ENCODE measurements around the gene MPC1. TPM values are rescaled to one million over a fixed set of nuclear protein-coding genes. Genes with fewer than 3 reads are reported as not detected.

Gene MPC1
- polyA plus RNA-seq (2013), result 33.5 TPM

GRCh38 chr6:166382933-166383801 lies at the start of gene MPC1:
TSS of gene MPC1 (minus strand) at chr6:166382940. CDS start at chr6:166382876, 64 bp downstream.
- no peaks in the 10 kb centered on the region for H3K9me3 ChIP-seq (ENCODE audit: control extremely low read depth in 1 of 5, control insufficient read depth in 4 of 5, insufficient read depth in 2 of 5, low read depth in 1 of 5, low read length in 4 of 5)
- H3K4me3 ChIP-seq (ENCODE audit: control insufficient read depth in 1 of 7, extremely low read depth in 1 of 7, insufficient read depth in 4 of 7, low read depth in 2 of 7, low read length in 6 of 7), result peak within 1 kb of the TSS; percentile 80 to 98 (median 90)
- peak; percentile 96 to 98 (median 98) for DNase-seq
- POLR2A ChIA-PET, result interaction anchor here (1.5 kb wide), 1 partner anchor 41 kb away, joined by 5 read pairs; the partner anchor contains the start of gene SFT2D1
- peak within 1 kb of the TSS; percentile 46 to 80 for H3K27ac ChIP-seq (ENCODE audit: insufficient read depth in 1 of 2, low read depth in 1 of 2, low read length in 2 of 2, poor library complexity in 1 of 2, severe bottlenecking in 2 of 2)
- WGBS (ENCODE audit: insufficient coverage), result under 1% methylated on average over 76 of the region's 94 CpGs
- no peaks in the 10 kb centered on the region for H3K36me3 ChIP-seq (ENCODE audit: control insufficient read depth in 4 of 4, insufficient read depth in 4 of 4, low read length in 3 of 4)
- CTCF ChIA-PET, result interaction anchor here (0.7 to 1.2 kb wide), 2 partner anchors 15 to 17 kb away, joined by 3 read pairs; no protein-coding TSS in a partner anchor
- no peaks in the 10 kb centered on the region for H3K27me3 ChIP-seq (replicated peaks in 2 of 5; ENCODE audit: control insufficient read depth in 4 of 5, insufficient read depth in 5 of 5, low read length in 4 of 5)
- H3K4me1 ChIP-seq (ENCODE audit: control extremely low read depth in 1 of 4, control insufficient read depth in 4 of 4, insufficient read depth in 4 of 4, low read length in 3 of 4), result peaks cover 0 to 13% (median 12%) of the 10 kb centered on the region in 4 experiments

- ChIA-PET CTCF (interaction anchor here (0.9 to 2.0 kb wide), 7 partner anchors 8 to 1392 kb away, joined by 3 to 7 read pairs (median 3); no protein-coding TSS in a partner anchor), POLR2A (no interaction called here)
- H3K36me3 ChIP-seq (ENCODE audit: control insufficient read depth in 4 of 4, insufficient read depth in 4 of 4, low read length in 3 of 4), result no peaks in the 10 kb centered on the region
- peaks cover 0 to 2% (median 0%) of the 10 kb centered on the region in 5 experiments for H3K27me3 ChIP-seq (replicated peaks in 2 of 5; ENCODE audit: control insufficient read depth in 4 of 5, insufficient read depth in 5 of 5, low read length in 4 of 5)
- no peak overlapping the region for H3K27ac ChIP-seq (ENCODE audit: insufficient read depth in 1 of 2, low read depth in 1 of 2, low read length in 2 of 2, poor library complexity in 1 of 2, severe bottlenecking in 2 of 2)
- peaks cover 3 to 14% (median 11%) of the 10 kb centered on the region in 4 experiments for H3K4me1 ChIP-seq (ENCODE audit: control extremely low read depth in 1 of 4, control insufficient read depth in 4 of 4, insufficient read depth in 4 of 4, low read length in 3 of 4)
- no peak for DNase-seq
- no peaks in the 10 kb centered on the region for H3K9me3 ChIP-seq (ENCODE audit: control extremely low read depth in 1 of 5, control insufficient read depth in 4 of 5, insufficient read depth in 2 of 5, low read depth in 1 of 5, low read length in 4 of 5)
- WGBS (ENCODE audit: insufficient coverage), result 100% methylated on average over 8 of the region's 17 CpGs
- no peak overlapping the region for H3K4me3 ChIP-seq (ENCODE audit: control insufficient read depth in 1 of 7, extremely low read depth in 1 of 7, insufficient read depth in 4 of 7, low read depth in 2 of 7, low read length in 6 of 7)
These were observed 47.5 kb upstream of the MPC1 start for GRCh38 chr6:166430269-166430668.

- Histone ChIP-seq H3K27me3 (replicated peaks in 2 of 5; ENCODE audit: control insufficient read depth in 4 of 5, insufficient read depth in 5 of 5, low read length in 4 of 5) (no peaks in the 10 kb centered on the region), H3K4me1 (ENCODE audit: control extremely low read depth in 1 of 4, control insufficient read depth in 4 of 4, insufficient read depth in 4 of 4, low read length in 3 of 4) (peaks cover 0 to 14% (median 12%) of the 10 kb centered on the region in 4 experiments), H3K27ac (ENCODE audit: insufficient read depth in 1 of 2, low read depth in 1 of 2, low read length in 2 of 2, poor library complexity in 1 of 2, severe bottlenecking in 2 of 2) (no peak overlapping the region), H3K36me3 (ENCODE audit: control insufficient read depth in 4 of 4, insufficient read depth in 4 of 4, low read length in 3 of 4) (no peaks in the 10 kb centered on the region), H3K9me3 (ENCODE audit: control extremely low read depth in 1 of 5, control insufficient read depth in 4 of 5, insufficient read depth in 2 of 5, low read depth in 1 of 5, low read length in 4 of 5) (no peaks in the 10 kb centered on the region), H3K4me3 (ENCODE audit: control insufficient read depth in 1 of 7, extremely low read depth in 1 of 7, insufficient read depth in 4 of 7, low read depth in 2 of 7, low read length in 6 of 7) (no peak overlapping the region)
- ChIA-PET POLR2A (no interaction called here), CTCF (interaction anchor here (1.6 to 2.8 kb wide), 2 partner anchors 10 to 19 kb away, joined by 4 to 15 read pairs; no protein-coding TSS in a partner anchor)
- 100% methylated on average over 12 of the region's 12 CpGs for WGBS (ENCODE audit: insufficient coverage)
- no peak for DNase-seq
These were observed 41.7 kb upstream of the MPC1 start for GRCh38 chr6:166424431-166424830.

DNA sequence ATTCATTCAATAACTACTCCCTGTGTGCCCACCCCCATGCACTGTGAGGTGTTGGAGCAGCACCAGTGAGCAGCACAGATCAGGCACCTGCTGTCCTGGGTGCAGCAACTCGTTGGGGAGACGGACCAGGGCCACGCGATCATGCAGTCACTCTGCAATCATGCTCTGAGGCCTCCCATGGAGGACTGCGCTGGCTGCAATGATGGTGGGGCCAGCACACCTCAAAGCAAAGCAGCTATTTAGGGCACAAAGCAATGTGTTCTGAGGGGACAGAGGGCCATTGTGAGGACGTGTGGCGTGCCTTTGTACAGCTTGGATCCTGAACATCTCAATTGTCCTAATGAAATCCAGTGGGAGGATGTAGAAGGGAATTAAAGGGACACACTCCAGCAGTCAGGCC lies 41.0 kb upstream of the MPC1 start:
- peaks cover 0 to 21% (median 19%) of the 10 kb centered on the region in 4 experiments for H3K4me1 ChIP-seq (ENCODE audit: control extremely low read depth in 1 of 4, control insufficient read depth in 4 of 4, insufficient read depth in 4 of 4, low read length in 3 of 4)
- no peaks in the 10 kb centered on the region for H3K36me3 ChIP-seq (ENCODE audit: control insufficient read depth in 4 of 4, insufficient read depth in 4 of 4, low read length in 3 of 4)
- CTCF ChIA-PET, result interaction anchor here (2.8 kb wide), 1 partner anchor 11 kb away, joined by 15 read pairs; no protein-coding TSS in a partner anchor
- DNase-seq, result no peak
- H3K27me3 ChIP-seq (replicated peaks in 2 of 5; ENCODE audit: control insufficient read depth in 4 of 5, insufficient read depth in 5 of 5, low read length in 4 of 5), result no peaks in the 10 kb centered on the region
- 99% methylated on average over 7 of the region's 7 CpGs for WGBS (ENCODE audit: insufficient coverage)
- POLR2A ChIA-PET, result no interaction called here
- no peak overlapping the region for H3K27ac ChIP-seq (ENCODE audit: insufficient read depth in 1 of 2, low read depth in 1 of 2, low read length in 2 of 2, poor library complexity in 1 of 2, severe bottlenecking in 2 of 2)
- H3K9me3 ChIP-seq (ENCODE audit: control extremely low read depth in 1 of 5, control insufficient read depth in 4 of 5, insufficient read depth in 2 of 5, low read depth in 1 of 5, low read length in 4 of 5), result no peaks in the 10 kb centered on the region
- H3K4me3 ChIP-seq (ENCODE audit: control insufficient read depth in 1 of 7, extremely low read depth in 1 of 7, insufficient read depth in 4 of 7, low read depth in 2 of 7, low read length in 6 of 7), result no peak overlapping the region

GRCh38 chr6:166423051-166423745 lies 40.5 kb upstream of the MPC1 start:
- Histone ChIP-seq H3K9me3 (ENCODE audit: control extremely low read depth in 1 of 5, control insufficient read depth in 4 of 5, insufficient read depth in 2 of 5, low read depth in 1 of 5, low read length in 4 of 5) (no peaks in the 10 kb centered on the region), H3K27ac (ENCODE audit: insufficient read depth in 1 of 2, low read depth in 1 of 2, low read length in 2 of 2, poor library complexity in 1 of 2, severe bottlenecking in 2 of 2) (no peak overlapping the region), H3K36me3 (ENCODE audit: control insufficient read depth in 4 of 4, insufficient read depth in 4 of 4, low read length in 3 of 4) (no peaks in the 10 kb centered on the region), H3K4me1 (ENCODE audit: control extremely low read depth in 1 of 4, control insufficient read depth in 4 of 4, insufficient read depth in 4 of 4, low read length in 3 of 4) (peaks cover 0 to 25% (median 23%) of the 10 kb centered on the region in 4 experiments), H3K27me3 (replicated peaks in 2 of 5; ENCODE audit: control insufficient read depth in 4 of 5, insufficient read depth in 5 of 5, low read length in 4 of 5) (no peaks in the 10 kb centered on the region), H3K4me3 (ENCODE audit: control insufficient read depth in 1 of 7, extremely low read depth in 1 of 7, insufficient read depth in 4 of 7, low read depth in 2 of 7, low read length in 6 of 7) (no peak overlapping the region)
- 96% methylated on average over 21 of the region's 22 CpGs for WGBS (ENCODE audit: insufficient coverage)
- no peak for DNase-seq
- ChIA-PET POLR2A (no interaction called here), CTCF (interaction anchor here (2.8 kb wide), 1 partner anchor 12 kb away, joined by 15 read pairs; no protein-coding TSS in a partner anchor)

DNA sequence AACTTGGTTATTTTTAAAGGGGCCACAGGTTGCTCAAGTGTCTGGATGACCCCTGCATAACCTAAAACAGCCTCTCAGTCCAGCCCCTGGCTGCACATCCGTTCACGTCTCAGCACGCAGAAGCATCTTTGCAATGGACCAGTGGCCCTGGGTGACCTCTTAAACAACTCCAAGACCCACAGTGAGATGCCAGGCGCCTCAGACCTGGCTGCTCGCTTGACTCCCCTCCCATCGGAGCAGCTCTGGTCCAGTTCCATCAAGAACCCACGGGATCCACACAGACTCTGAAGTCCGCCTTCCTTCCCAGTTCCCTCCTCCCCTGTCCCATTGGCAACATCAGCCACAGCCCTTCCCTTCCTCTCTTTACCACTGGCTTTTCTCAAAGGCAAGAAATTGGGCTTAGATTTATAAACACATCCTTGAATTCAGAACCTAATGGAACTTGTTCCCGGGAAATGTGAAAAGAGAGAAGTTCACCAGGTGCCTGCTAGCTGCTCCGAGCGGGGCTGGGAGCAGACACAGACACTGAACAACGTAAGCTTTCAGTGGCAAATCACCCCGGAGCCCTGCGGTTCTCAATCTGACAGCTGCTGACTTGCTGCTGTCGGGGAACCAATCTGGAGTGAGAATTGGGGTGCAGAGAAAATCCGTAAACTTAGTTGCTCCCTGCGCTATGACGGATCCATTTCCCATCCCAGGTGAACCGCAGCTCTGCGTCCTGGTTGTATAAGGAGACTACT lies 39.6 kb upstream of the MPC1 start:
- H3K9me3 ChIP-seq (ENCODE audit: control extremely low read depth in 1 of 5, control insufficient read depth in 4 of 5, insufficient read depth in 2 of 5, low read depth in 1 of 5, low read length in 4 of 5), result no peaks in the 10 kb centered on the region
- no peak overlapping the region for H3K4me3 ChIP-seq (ENCODE audit: control insufficient read depth in 1 of 7, extremely low read depth in 1 of 7, insufficient read depth in 4 of 7, low read depth in 2 of 7, low read length in 6 of 7)
- H3K4me1 ChIP-seq (ENCODE audit: control extremely low read depth in 1 of 4, control insufficient read depth in 4 of 4, insufficient read depth in 4 of 4, low read length in 3 of 4), result peaks cover 0 to 27% (median 25%) of the 10 kb centered on the region in 4 experiments
- 99% methylated on average over 20 of the region's 20 CpGs for WGBS (ENCODE audit: insufficient coverage)
- DNase-seq, result no peak
- POLR2A ChIA-PET, result no interaction called here
- CTCF ChIA-PET, result interaction anchor here (1.6 kb wide), 1 partner anchor 8 kb away, joined by 7 read pairs; no protein-coding TSS in a partner anchor
- H3K36me3 ChIP-seq (ENCODE audit: control insufficient read depth in 4 of 4, insufficient read depth in 4 of 4, low read length in 3 of 4), result no peaks in the 10 kb centered on the region
- H3K27me3 ChIP-seq (replicated peaks in 2 of 5; ENCODE audit: control insufficient read depth in 4 of 5, insufficient read depth in 5 of 5, low read length in 4 of 5), result no peaks in the 10 kb centered on the region
- H3K27ac ChIP-seq (ENCODE audit: insufficient read depth in 1 of 2, low read depth in 1 of 2, low read length in 2 of 2, poor library complexity in 1 of 2, severe bottlenecking in 2 of 2), result no peak overlapping the region

Data from common myeloid progenitor, CD34-positive (primary cell).